ENCODE data around the gene PRDX6. TPM values are rescaled to one million over a fixed set of nuclear protein-coding genes. Genes with fewer than 3 reads are reported as not detected.
"Not testable (repeated sequence)": the region's sequence is repeated elsewhere in the genome, so short reads cannot be mapped to it uniquely, and the experiment has no call there.

The PRDX6 gene
- total RNA-seq, 3 donors from 2014 or later: 250 to 691 (median 267) TPM

GRCh38 chr1:173453982-173454381, 23.2 kb upstream of the PRDX6 start:
- no peak overlapping the region for H3K4me3 ChIP-seq
- H3K36me3 ChIP-seq: no peaks in the 10 kb centered on the region
- no peak for DNase-seq (ENCODE audit: low spot score in 2 of 2)
- intact Hi-C loops (cut with DNase I; ENCODE audit: low total_unique reads): no loop called here
- no peaks in the 10 kb centered on the region for H3K4me1 ChIP-seq
- no peak overlapping the region for H3K27ac ChIP-seq
- no peaks in the 10 kb centered on the region for H3K27me3 ChIP-seq
- H3K9me3 ChIP-seq: no peaks in the 10 kb centered on the region
- no peak for TF ChIP-seq CTCF (IDR thresholded peaks at IDR 0.05)

GRCh38 chr1:173454966-173455524, 22.1 kb upstream of the PRDX6 start:
- Histone ChIP-seq H3K9me3 (no peaks in the 10 kb centered on the region), H3K27ac (no peak overlapping the region), H3K27me3 (no peaks in the 10 kb centered on the region), H3K4me1 (no peaks in the 10 kb centered on the region), H3K36me3 (no peaks in the 10 kb centered on the region), H3K4me3 (no peak overlapping the region)
- DNase-seq (ENCODE audit: low spot score in 2 of 2): no peak
- intact Hi-C loops (cut with DNase I; ENCODE audit: low total_unique reads): no loop called here
- TF ChIP-seq CTCF (IDR thresholded peaks at IDR 0.05) (no peak), POLR2AphosphoS5 (IDR thresholded peaks at IDR 0.05) (no peak), POLR2A (IDR thresholded peaks at IDR 0.05) (no peak)

- no peak for TF ChIP-seq CTCF (IDR thresholded peaks at IDR 0.05)
- TF ChIP-seq POLR2A (IDR thresholded peaks at IDR 0.05): no peak
- intact Hi-C loops (cut with DNase I; ENCODE audit: low total_unique reads): no loop called here
- DNase-seq (ENCODE audit: low spot score in 2 of 2): no peak
- Histone ChIP-seq H3K4me1 (no peaks in the 10 kb centered on the region), H3K27me3 (no peaks in the 10 kb centered on the region), H3K4me3 (no peak overlapping the region), H3K9me3 (peaks cover 0 to 13% of the 10 kb centered on the region in 2 donors), H3K36me3 (no peaks in the 10 kb centered on the region), H3K27ac (no peak overlapping the region)
Measured at GRCh38 chr1:173459885-173460284, 17.2 kb upstream of the PRDX6 start.

- H3K4me1 ChIP-seq; H3K4me3 ChIP-seq; H3K27ac ChIP-seq; H3K36me3 ChIP-seq; DNase-seq (ENCODE audit: low spot score in 2 of 2); H3K27me3 ChIP-seq: not testable (repeated sequence)
- H3K9me3 ChIP-seq: peaks cover 0 to 13% of the 10 kb centered on the region in 2 donors
- intact Hi-C loops (cut with DNase I; ENCODE audit: low total_unique reads): loop anchor here (2.0 kb wide), 1 partner anchor 52 kb away; no protein-coding TSS in a partner anchor
Measured at GRCh38 chr1:173462666-173463065, 14.5 kb upstream of the PRDX6 start.

GRCh38 chr1:173464185-173464584, 12.9 kb upstream of the PRDX6 start:
- H3K27ac ChIP-seq; intact Hi-C loops (cut with DNase I; ENCODE audit: low total_unique reads); H3K4me1 ChIP-seq; H3K4me3 ChIP-seq; H3K36me3 ChIP-seq; DNase-seq (ENCODE audit: low spot score in 2 of 2); H3K27me3 ChIP-seq: not testable (repeated sequence)
- H3K9me3 ChIP-seq: peaks cover 0 to 13% of the 10 kb centered on the region in 2 donors

- Histone ChIP-seq H3K36me3 (no peaks in the 10 kb centered on the region), H3K9me3 (peaks cover 9 to 23% of the 10 kb centered on the region in 2 donors), H3K4me3 (no peak overlapping the region), H3K27me3 (no peaks in the 10 kb centered on the region), H3K27ac (no peak overlapping the region), H3K4me1 (no peaks in the 10 kb centered on the region)
- no peak for DNase-seq (ENCODE audit: low spot score in 2 of 2)
- TF ChIP-seq CTCF (IDR thresholded peaks at IDR 0.05) (no peak), POLR2AphosphoS5 (IDR thresholded peaks at IDR 0.05) (no peak), POLR2A (IDR thresholded peaks at IDR 0.05) (no peak)
- intact Hi-C loops (cut with DNase I; ENCODE audit: low total_unique reads): no loop called here
Measured at GRCh38 chr1:173467426-173467825, 9.7 kb upstream of the PRDX6 start.
